NK-92 (cell line): ENCODE data around the gene PPARG.
"Not testable (repeated sequence)": the region's sequence is repeated elsewhere in the genome, so short reads cannot be mapped to it uniquely, and the experiment has no call there.

Experiments
- DNase-seq: peaks from one replicate; lab custom pipeline; 2025; ENCODE audit not compliant: unreplicated experiment; lab: John Stamatoyannopoulos, UW

PPARG gene

DNA sequence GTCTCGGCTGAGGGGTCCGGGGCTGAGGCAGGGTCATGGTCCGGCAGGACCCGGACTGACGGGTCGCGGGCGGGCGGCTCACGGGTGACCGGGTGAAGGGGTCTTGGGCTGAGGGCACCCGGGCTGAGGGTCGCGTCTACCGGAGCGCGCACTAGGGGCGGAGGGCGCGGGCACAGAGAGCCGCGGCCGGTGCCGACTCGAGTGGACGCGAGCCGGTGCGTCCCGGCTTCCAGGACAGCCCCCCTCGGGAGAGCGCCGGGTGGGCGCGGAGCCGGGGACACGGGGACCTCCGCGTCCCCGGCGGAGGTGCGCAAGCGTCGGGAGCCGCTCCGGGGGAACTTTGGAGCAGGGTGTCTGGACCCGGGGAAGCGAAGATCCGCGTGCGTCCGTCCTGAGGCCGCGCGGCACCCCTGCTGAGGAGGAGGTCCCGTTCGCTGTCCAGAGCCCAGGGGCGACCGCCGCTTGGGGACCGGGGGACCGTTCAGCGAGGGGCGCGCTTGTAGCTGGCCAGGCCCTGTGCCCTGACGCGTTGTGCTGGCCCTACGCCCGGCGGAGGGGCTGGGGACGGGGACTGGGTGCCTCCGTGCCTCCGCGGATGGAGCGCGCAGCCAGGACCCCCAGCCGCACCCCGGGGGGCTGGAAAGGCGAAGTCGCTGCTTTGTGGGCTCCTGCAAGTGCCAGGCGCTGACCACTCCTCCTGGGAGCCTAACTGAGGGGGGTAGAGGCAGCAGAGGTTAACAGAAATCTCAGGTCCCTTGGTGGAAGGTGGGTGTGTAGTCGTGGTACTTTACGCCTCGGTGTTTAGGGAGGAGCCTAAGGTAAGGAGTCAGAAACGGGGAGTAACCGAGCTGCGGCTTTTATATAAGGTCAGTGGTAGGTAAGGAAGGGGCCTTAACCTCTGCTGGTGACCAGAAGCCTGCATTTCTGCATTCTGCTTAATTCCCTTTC lies at the start of gene PPARG:
TSS of gene PPARG (plus strand) at position 889 of the 948 bp plus-strand sequence. CDS start 90,642 bp downstream, outside the sequence.
- DNase-seq = no peak

GRCh38 chr3:12239301-12239700 lies 49.6 kb upstream of the PPARG start:
- no peak for DNase-seq

- DNase-seq = no peak
Observed at GRCh38 chr3:12242772-12243171, 46.1 kb upstream of the PPARG start.

DNA sequence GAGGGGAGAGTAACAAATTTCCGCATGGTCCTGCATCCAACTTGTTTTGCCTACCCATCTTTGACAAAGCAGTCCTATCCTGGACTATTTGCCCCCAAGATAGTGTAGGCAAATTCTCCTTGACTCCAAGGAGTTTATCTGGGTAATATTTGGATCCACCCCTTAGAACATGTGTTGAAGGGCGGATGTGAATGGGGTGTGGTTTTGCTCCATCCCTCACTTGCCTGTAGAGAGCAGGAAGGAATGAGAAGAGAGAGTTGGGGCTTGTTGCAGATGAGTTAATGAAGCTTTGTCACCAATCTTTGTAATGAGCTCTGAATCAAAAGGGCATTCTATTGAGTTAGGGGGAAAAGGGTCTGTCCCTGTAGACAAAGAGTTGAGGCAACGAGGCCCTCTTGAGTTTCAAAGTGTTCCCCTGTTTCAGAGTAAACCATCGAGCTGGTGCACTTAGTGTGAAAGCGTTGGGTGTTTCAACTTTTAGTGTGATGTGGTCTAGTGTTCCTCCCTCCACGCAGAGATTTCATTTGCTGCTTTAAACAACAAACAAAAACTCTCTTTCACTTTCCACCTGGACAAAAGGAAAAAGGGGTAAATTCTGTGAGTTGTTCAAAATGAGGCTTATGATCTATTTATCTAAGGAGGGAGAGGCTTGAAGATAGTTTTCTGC lies 42.2 kb upstream of the PPARG start:
- DNase-seq = no peak

DNA sequence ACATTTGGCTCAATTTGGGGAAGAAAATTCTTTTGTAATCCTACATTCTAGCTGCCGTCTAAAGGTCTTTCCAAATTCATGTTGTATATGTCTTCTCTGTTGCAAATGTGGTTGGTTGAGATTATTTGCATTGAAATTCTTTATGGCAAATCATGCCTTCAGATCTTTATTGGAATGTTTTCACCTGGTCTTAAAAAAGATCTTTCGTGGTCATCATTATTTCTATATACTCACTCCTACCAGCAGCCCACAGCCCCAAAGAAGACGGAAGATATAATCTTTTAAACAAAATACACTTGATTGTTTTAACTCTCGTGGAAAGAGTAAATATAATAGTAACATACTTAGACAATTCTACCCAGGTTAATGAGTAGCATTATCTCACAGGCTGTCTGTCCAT lies 41.5 kb upstream of the PPARG start:
- DNase-seq = no peak

GRCh38 chr3:12249519-12249918 lies 39.4 kb upstream of the PPARG start:
- DNase-seq = no peak

GRCh38 chr3:12252889-12253288 lies 36.0 kb upstream of the PPARG start:
- DNase-seq = no peak

GRCh38 chr3:12253516-12254343 lies 35.1 kb upstream of the PPARG start:
- no peak for DNase-seq

- DNase-seq = no peak
Observed at GRCh38 chr3:12255393-12255792, 33.5 kb upstream of the PPARG start.

- DNase-seq = no peak
Observed at GRCh38 chr3:12258911-12259310, 30.0 kb upstream of the PPARG start.

DNA sequence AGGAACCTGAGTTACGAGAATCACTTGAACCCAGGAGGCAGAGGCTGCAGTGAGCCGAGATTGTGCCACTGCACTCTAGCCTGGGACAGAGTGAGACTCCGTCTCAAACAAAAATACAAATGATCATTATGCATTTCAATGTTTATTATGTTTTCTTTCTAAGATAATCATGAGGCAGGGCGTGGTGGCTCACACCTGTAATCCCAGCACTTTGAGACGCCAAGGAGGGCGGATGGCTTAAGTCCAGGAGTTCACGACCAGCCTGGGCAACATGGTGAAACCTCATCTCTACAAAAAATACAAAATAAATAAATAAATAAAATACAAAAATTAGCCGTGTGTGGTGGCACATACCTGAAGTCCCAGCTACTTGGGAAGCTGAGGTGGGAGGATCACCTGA lies 26.7 kb upstream of the PPARG start:
- not testable (repeated sequence) for DNase-seq

- DNase-seq = no peak
Observed at GRCh38 chr3:12265508-12265907, 23.4 kb upstream of the PPARG start.

- DNase-seq = no peak
Observed at GRCh38 chr3:12266038-12266437, 22.8 kb upstream of the PPARG start.

DNA sequence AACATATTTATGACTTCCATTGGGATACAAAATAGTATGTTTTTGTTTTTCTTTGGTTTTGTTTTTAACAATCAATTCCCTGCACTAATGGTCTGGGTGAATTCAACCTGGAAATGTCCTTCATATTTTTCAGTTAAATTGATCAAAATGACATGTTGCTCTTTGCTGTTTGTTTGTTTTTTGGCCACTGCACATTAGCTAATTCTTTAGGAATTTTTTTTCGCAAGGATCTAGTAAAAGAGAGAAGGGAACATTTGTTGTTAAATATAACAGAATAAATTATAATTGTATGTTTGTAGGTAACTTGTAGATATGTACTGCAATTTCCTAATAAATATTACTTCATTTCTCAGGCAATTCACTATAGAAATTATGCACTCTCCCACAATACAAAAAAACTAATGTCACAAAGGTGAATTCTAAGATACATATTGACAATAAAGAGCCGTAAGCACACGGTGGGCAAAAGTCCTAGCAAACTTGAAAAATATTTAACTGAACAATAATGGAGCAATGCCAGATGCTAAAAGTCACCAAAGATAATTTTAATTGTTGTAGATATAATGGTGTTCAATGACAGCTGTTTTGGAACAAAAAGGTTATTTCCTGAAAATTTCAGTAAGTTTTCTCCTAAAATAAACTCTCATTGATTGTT lies 21.4 kb upstream of the PPARG start:
- no peak for DNase-seq

DNA sequence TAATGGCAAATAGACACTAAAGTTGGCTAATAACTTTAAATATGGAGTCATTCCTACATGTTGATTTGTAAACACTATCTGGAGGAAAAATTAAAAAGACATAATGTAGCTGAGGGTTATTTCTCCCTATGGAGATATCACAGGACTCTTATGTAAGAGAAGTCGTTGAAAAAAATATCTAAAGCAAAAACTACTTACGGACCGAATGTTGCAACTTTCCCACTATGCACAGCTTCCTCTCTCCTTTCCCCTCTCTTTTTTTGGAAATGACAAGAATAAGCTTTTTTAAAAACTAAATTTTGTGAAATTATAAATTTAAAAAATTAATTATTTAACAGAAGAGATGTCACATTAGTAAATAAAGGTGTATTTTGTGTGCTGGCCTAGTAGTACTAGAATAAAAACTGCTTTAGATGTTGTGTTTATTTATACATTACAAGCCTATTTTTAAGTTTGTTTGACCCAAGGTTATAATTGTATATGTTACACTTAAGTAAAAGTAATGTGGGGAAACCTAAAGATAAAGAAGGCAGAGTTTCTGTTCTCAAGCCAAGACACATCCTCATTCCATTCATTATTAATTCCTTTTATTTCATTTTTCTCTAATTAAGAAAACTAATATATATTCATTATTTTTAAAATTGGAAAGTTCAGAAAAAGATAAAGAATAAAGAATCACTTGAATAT lies 20.7 kb upstream of the PPARG start:
- DNase-seq = no peak

- no peak for DNase-seq
Observed at GRCh38 chr3:12270976-12271375, 17.9 kb upstream of the PPARG start.

DNA sequence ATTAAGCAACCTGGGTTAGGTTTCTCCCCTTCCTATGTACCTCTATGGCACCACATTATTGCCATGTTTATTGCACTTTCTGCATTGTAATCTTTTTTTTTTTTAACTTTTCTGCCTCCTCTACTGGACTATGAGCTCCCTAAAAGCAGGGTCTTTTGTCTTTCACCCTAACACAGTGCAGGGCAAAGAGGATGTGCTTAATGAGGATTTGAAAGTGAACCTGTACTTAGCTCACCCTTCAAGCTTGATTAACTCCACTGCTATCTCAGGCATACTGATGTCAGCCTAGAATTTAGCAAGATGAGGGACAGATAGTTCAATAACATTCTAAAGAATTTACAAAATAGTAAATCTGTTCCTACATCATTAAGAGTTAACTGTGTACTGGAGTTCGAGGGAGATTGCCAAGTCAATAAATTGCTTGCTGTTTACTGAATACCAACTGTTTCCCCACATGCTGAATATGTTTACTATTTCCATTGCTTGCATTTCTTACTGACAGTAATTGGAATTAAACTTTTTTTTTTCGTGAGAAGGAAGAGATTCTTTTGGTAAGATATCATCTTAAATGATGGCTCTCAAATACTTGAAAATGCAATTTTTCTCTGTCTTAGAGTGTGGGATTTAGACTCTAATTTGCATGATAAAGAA lies 15.7 kb upstream of the PPARG start:
- no peak for DNase-seq

DNA sequence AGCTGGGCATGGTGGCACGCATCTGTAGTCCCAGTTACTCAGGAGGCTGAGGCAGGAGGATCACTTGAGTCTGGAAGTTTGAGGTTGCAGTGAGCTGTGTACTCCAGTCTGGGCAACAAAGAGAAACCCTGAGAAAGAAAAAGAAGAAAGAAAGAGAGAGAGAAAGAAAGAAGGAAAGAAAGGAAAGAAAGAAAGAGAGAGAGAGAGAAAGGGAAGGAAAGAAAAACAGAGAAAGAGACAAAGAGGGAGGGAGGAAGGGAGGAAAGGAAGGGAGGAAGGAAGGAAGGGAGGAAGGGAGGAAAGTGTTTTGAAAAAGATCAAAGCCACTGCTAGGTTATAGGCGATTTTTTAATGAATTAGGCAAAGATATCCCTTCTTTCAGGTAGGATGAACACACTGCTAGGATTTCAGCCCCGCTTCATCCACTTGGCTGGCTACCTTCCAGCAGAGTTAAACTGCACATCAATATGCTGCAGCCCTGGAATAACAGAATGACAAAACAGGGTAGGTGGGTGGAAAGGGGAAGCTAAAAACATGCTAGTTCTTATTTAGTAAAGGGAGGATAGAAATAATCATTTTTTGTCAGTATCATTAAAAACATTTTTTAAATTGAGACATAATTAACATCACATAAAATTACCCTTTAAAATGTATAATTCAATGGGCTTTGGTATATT lies 12.8 kb upstream of the PPARG start:
- no peak for DNase-seq

DNA sequence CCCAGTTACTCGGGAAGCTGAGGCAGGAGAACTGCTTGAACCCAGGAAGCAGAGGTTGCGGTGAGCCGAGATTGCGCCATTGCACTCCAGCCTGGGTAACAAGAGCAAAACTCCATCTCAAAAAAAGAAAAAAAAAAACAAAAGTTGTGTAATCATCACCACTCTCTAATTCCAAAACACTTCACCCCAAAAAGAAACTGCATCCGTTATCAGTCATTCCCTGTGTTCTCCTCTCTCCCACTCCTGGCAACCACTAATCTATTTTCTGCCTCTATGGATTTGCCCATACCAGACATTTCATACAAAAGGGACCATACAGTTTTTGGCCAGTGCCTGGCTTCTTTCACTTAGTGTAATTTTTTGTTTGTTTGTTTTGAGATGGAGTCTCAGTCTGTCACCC lies 12.0 kb upstream of the PPARG start:
- DNase-seq = not testable (repeated sequence)
